Vagina (tissue), 2 donors: ENCODE results near the gene CKAP2L. TPM values are rescaled to one million over a fixed set of nuclear protein-coding genes. Genes with fewer than 3 reads are reported as not detected.

ENCODE experiments used
- DNase-seq, 2 donors: peaks; one replicate each; pipeline ENCODE4 v3.0.0-alpha.2; 2017; ENCODE audit errors: extremely low spot score in 2 of 2
- H3K27ac ChIP-seq: fragments of 200-600 bp; sonication (generic); one replicate; pipeline ENCODE4 v1.5.1; 2019
- H3K27me3 ChIP-seq: fragments of 200-600 bp; sonication (generic); one replicate; pipeline ENCODE4 v1.5.1; 2019
- H3K36me3 ChIP-seq, 2 donors: fragments of 200-600 bp; sonication (generic); one replicate each; pipeline ENCODE4 v1.5.1; 2017 to 2019
- H3K4me1 ChIP-seq: fragments of 200-600 bp; sonication (generic); one replicate; pipeline ENCODE4 v1.5.1; 2019
- H3K4me3 ChIP-seq, 2 donors: fragments of 200-600 bp; sonication (generic); 1 replicate in 1 of 2; 2 replicates in 1 of 2; pipeline ENCODE4 v1.5.1; 2016 to 2019
- H3K9me3 ChIP-seq: fragments of 200-600 bp; sonication (generic); one replicate; pipeline ENCODE4 v1.5.1; 2019
- CTCF ChIP-seq, 3 experiments: fragments of 450-650 bp in 2 of 3; fragments of 200-600 bp in 1 of 3; sonication (generic) in 1 of 3; IDR thresholded peaks; one replicate each; pipeline ENCODE4 v1.5.1; 2017 to 2019; ENCODE audit warnings: antibody characterized with exemption in 3 of 3, mild to moderate bottlenecking in 2 of 3, moderate library complexity in 2 of 3
- POLR2A ChIP-seq, 2 donors: fragments of 450-650 bp; IDR thresholded peaks; one replicate each; pipeline ENCODE4 v1.6.1; 2017; ENCODE audit warnings: antibody characterized with exemption in 2 of 2, mild to moderate bottlenecking in 2 of 2, moderate library complexity in 2 of 2
- POLR2AphosphoS5 ChIP-seq, 2 donors: sonication (generic); formaldehyde crosslinking; IDR thresholded peaks; one replicate each; pipeline ENCODE4 v1.9.0; 2017; ENCODE audit warnings: antibody characterized with exemption in 2 of 2, mild to moderate bottlenecking in 2 of 2, low read depth in 1 of 2; ENCODE audit not compliant: insufficient read depth in 1 of 2
- intact Hi-C: fragments of 100-400 bp; cut with DNase I; formaldehyde crosslinking; loops from one replicate; pipeline ENCODE4 v1.15.1; 2023
- total RNA-seq: library from RNA; depleted of rRNA; stranded (reverse); fragments of >200 nt; gene quantifications from one replicate; pipeline ENCODE4 v1.2.3, GENCODE V29; 2016

The CKAP2L gene
- total RNA-seq, 1 donor from 2014 or later, result 1.2 TPM

GRCh38 chr2:112724591-112725525, 39.6 kb downstream of the CKAP2L start:
- intact Hi-C loops, result loop anchor here (5.0 to 10.0 kb wide), 2 partner anchors 100 to 123 kb away; no protein-coding TSS in a partner anchor
- DNase-seq, result peak in 1 of 2 donors; percentile 83
- Histone ChIP-seq H3K9me3 (no peaks in the 10 kb centered on the region), H3K4me3 (no peak overlapping the region), H3K36me3 (no peaks in the 10 kb centered on the region), H3K27ac (no peak overlapping the region), H3K27me3 (no peaks in the 10 kb centered on the region), H3K4me1 (no peaks in the 10 kb centered on the region)
- TF ChIP-seq POLR2AphosphoS5 (IDR thresholded peaks at IDR 0.05; ENCODE audit: insufficient read depth in 1 of 2, low read depth in 1 of 2) (no peak), CTCF (IDR thresholded peaks at IDR 0.05) (no peak)

GRCh38 chr2:112723995-112724394, 40.4 kb downstream of the CKAP2L start:
- Histone ChIP-seq H3K4me1 (no peaks in the 10 kb centered on the region), H3K4me3 (no peak overlapping the region), H3K27ac (no peak overlapping the region), H3K36me3 (no peaks in the 10 kb centered on the region), H3K27me3 (no peaks in the 10 kb centered on the region), H3K9me3 (no peaks in the 10 kb centered on the region)
- no peak for TF ChIP-seq POLR2AphosphoS5 (IDR thresholded peaks at IDR 0.05; ENCODE audit: insufficient read depth in 1 of 2, low read depth in 1 of 2)
- no peak for TF ChIP-seq POLR2A (IDR thresholded peaks at IDR 0.05)
- no peak for TF ChIP-seq CTCF (IDR thresholded peaks at IDR 0.05)
- intact Hi-C loops, result loop anchor here (10.0 kb wide), 1 partner anchor 99 kb away; no protein-coding TSS in a partner anchor
- no peak for DNase-seq

DNA sequence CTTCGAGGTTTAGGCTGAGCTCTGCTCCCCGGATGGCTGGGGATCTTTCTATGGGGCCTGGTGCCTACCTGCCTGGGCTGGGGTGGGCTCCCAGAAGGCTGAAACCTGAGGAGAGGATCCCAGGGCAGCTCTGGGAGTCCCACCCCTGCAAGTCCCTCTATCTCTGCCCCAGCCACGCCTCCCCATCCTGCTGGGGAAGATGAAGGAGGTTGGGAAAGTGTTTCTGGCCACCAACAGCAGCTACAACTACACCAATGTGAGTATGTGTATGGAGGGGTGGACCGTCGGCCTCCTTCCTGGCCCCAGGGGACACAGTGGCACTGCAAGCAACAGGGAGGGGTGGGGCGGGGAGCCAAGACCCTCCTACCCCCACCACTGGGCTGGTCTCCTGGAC, 40.9 kb downstream of the CKAP2L start:
- no peaks in the 10 kb centered on the region for H3K27me3 ChIP-seq
- H3K27ac ChIP-seq, result no peak overlapping the region
- H3K36me3 ChIP-seq, result no peaks in the 10 kb centered on the region
- H3K4me1 ChIP-seq, result no peaks in the 10 kb centered on the region
- H3K4me3 ChIP-seq, result no peak overlapping the region
- no peaks in the 10 kb centered on the region for H3K9me3 ChIP-seq
- TF ChIP-seq POLR2A (IDR thresholded peaks at IDR 0.05), result no peak
- DNase-seq, result no peak
- intact Hi-C loops, result loop anchor here (10.0 kb wide), 1 partner anchor 99 kb away; no protein-coding TSS in a partner anchor

DNA sequence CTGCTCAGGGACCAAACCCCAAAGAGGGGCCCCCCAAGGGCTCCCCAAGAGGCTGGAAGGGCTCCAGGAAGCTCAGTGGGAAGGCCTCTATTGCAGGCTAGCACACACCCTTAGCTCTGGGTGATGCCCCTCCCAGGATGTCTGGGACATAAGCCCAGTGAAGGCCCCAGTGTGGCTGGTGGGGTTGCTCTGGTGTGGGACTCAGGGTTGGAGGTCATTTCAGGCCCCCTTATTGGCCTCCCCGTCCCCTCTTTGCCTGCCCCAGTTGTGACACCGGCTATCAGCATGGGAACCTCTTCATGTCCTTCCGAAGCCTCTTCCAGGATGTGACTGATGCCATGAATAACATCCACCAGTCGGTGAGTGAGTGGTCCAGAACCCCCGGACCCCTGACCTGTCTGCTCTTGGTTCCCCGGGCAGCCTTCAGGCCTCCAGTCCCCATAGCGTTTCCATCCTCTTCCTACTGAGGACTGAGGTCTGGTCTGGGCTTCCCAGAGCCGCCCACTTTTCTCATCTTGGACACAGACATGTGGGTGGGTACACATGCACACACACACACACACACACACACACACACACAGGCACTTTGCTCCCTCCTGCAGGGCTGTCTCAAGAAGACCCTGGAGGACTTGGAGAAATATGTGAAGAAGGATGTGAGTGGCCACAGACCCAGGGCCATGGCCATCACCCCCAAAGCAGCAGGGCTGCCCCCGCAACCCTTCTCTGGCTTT, 41.4 kb downstream of the CKAP2L start:
- Histone ChIP-seq H3K27me3 (no peaks in the 10 kb centered on the region), H3K4me3 (no peak overlapping the region), H3K27ac (no peak overlapping the region), H3K9me3 (no peaks in the 10 kb centered on the region), H3K36me3 (no peaks in the 10 kb centered on the region), H3K4me1 (no peaks in the 10 kb centered on the region)
- intact Hi-C loops, result loop anchor here (10.0 kb wide), 1 partner anchor 98 kb away; no protein-coding TSS in a partner anchor
- TF ChIP-seq POLR2AphosphoS5 (IDR thresholded peaks at IDR 0.05; ENCODE audit: insufficient read depth in 1 of 2, low read depth in 1 of 2), result no peak
- TF ChIP-seq POLR2A (IDR thresholded peaks at IDR 0.05), result no peak
- TF ChIP-seq CTCF (IDR thresholded peaks at IDR 0.05), result no peak
- DNase-seq, result no peak

- Histone ChIP-seq H3K27ac (no peak overlapping the region), H3K9me3 (no peaks in the 10 kb centered on the region), H3K4me1 (no peaks in the 10 kb centered on the region), H3K27me3 (no peaks in the 10 kb centered on the region), H3K4me3 (no peak overlapping the region), H3K36me3 (no peaks in the 10 kb centered on the region)
- intact Hi-C loops, result loop anchor here (10.0 kb wide), 1 partner anchor 97 kb away; no protein-coding TSS in a partner anchor
- no peak for TF ChIP-seq POLR2A (IDR thresholded peaks at IDR 0.05)
- no peak for TF ChIP-seq POLR2AphosphoS5 (IDR thresholded peaks at IDR 0.05; ENCODE audit: insufficient read depth in 1 of 2, low read depth in 1 of 2)
- no peak for TF ChIP-seq CTCF (IDR thresholded peaks at IDR 0.05)
- no peak for DNase-seq
Measured at GRCh38 chr2:112721819-112722522, 42.4 kb downstream of the CKAP2L start.
